Endothelial cell of umbilical vein (primary cell): ENCODE measurements around the gene GOLGA1.

Experiments used
- CTCF ChIP-seq, 2 donors: IDR thresholded peaks; 1 replicate in 1 of 2; 2 replicates in 1 of 2; pipeline ENCODE4 v1.5.1; 2011; ENCODE audit warnings: low read length in 2 of 2, mild to moderate bottlenecking in 2 of 2, moderate library complexity in 2 of 2, control low read depth in 1 of 2, inconsistent platforms in 1 of 2, low read depth in 1 of 2; ENCODE audit not compliant: insufficient read depth in 1 of 2; ENCODE audit errors: extremely low read depth in 1 of 2
- EZH2 ChIP-seq: IDR thresholded peaks from 2 replicates; pipeline ENCODE4 v1.6.1; 2012; ENCODE audit warnings: borderline replicate concordance, low read depth, mild to moderate bottlenecking, moderate library complexity, low read length, inconsistent platforms; ENCODE audit not compliant: severe bottlenecking
- FOS ChIP-seq: IDR thresholded peaks from 2 replicates; pipeline ENCODE4 v1.6.1; 2011; ENCODE audit warnings: mild to moderate bottlenecking, low read length, moderate library complexity, borderline replicate concordance; ENCODE audit not compliant: insufficient read depth
- GATA2 ChIP-seq: IDR thresholded peaks from 2 replicates; pipeline ENCODE4 v1.7.0; 2011; ENCODE audit warnings: low read depth, mild to moderate bottlenecking, moderate library complexity, mixed read lengths, low read length; ENCODE audit not compliant: insufficient read length, insufficient read depth
- JUN ChIP-seq: IDR thresholded peaks from 2 replicates; pipeline ENCODE4 v1.6.1; 2011; ENCODE audit warnings: borderline replicate concordance, low read depth; ENCODE audit not compliant: insufficient read length, insufficient read depth
- MYC ChIP-seq: IDR thresholded peaks from one replicate; pipeline ENCODE4 v1.6.1; 2011; ENCODE audit warnings: mild to moderate bottlenecking, low read depth, low read length
- POLR2A ChIP-seq: IDR thresholded peaks from 2 replicates; pipeline ENCODE4 v1.6.1; 2012; ENCODE audit warnings: low read depth, mild to moderate bottlenecking, control low read depth, low read length
- POLR2AphosphoS5 ChIP-seq: IDR thresholded peaks from 2 replicates; pipeline ENCODE4 v1.6.1; 2012; ENCODE audit warnings: low read depth, mild to moderate bottlenecking, control low read depth, low read length, moderate library complexity; ENCODE audit not compliant: insufficient read depth

GRCh38 chr9:124843456-124844034 is 97.3 kb downstream of the GOLGA1 start:
- no peak for TF ChIP-seq POLR2AphosphoS5
- no peak for TF ChIP-seq EZH2
- no peak for TF ChIP-seq POLR2A
- TF ChIP-seq CTCF (IDR thresholded peaks at IDR 0.05; ENCODE audit: extremely low read depth in 1 of 2, insufficient read depth in 1 of 2, low read depth in 1 of 2, low read length in 2 of 2), result no peak
- no peak for TF ChIP-seq MYC
- TF ChIP-seq JUN, result no peak
- no peak for TF ChIP-seq FOS
- TF ChIP-seq GATA2, result no peak
